AG10803 (cell line): ENCODE data around the gene IFITM1.

ENCODE experiments used
- DNase-seq: peaks from one replicate; pipeline ENCODE4 v3.0.0; 2010; ENCODE audit warnings: low read depth
- H3K4me3 ChIP-seq: 2 replicates; pipeline ENCODE4 v1.5.1; 2011; ENCODE audit warnings: mild to moderate bottlenecking, low read length, control low read depth
- CTCF ChIP-seq: conservative IDR thresholded peaks from 2 replicates; pipeline ENCODE4 v1.5.1; 2011; ENCODE audit warnings: mild to moderate bottlenecking, low read length, control low read depth, inconsistent platforms

IFITM1 gene

GRCh38 chr11:353179-353873, 39.5 kb downstream of the IFITM1 start:
- peak; percentile 87 for DNase-seq
- no peak for TF ChIP-seq CTCF
- H3K4me3 ChIP-seq, result peak overlapping the region; percentile 17

DNA sequence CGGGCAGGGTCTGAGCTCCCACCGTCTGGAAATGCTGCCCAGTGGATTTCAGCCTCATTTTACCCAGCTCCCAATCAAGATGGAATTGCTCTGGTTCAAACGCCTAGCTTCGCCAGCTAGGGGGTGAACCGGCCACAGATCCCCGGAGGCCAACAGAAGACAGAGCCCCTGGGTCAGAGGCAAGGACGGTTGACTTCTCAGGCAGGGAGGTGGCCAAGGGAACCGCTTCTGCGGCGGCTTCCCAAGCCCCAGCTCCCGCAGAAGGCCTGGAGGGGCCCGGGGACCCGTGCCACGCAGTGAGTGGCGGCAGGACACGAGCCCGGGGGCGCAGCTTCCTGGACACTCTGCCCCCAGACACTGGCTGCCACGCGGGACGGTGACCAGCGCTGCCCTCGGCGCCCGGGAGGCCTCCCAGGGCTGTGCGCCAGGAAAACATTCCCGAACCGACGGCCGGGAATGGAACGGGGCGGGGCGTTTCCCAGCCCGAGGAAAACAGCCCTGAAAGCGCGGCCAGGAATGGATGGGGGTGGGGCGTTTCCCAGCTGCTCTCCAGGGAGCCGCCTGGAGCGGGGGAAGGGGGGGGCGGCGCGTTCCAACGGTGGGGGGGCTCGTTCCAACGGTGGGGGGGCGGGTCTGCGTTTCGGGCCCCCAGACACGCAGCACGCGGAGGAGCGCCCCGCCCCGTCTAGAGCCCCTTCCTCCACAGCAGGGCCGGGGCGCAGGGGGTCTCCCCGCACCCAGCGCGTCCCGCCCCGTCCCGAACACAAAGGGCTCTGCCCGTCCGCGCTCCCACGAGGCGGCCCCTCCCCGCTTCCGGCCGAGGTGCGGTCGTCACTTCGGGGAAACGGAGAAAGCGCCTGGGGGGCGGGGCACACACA, 42.0 kb downstream of the IFITM1 start:
- H3K4me3 ChIP-seq, result peak overlapping the region; percentile 51
- DNase-seq, result peak; percentile 98
- TF ChIP-seq CTCF, result no peak

DNA sequence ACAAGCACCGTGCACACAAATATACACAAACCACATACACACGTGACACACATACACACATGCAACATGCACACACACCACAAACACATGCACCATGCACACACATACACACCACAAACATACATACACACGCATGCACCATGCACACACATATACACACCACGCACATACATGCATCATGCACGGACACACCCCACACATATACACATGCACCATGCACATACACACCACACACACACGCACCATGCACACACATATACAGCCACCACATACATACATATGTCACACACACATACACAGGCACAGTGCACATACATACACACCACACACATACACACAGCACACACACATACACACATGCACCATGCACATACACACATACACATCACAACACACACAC, 42.8 kb downstream of the IFITM1 start:
- no peak overlapping the region for H3K4me3 ChIP-seq
- no peak for DNase-seq
- no peak for TF ChIP-seq CTCF

- no peak for TF ChIP-seq CTCF
- no peak for DNase-seq
- H3K4me3 ChIP-seq, result no peak overlapping the region
These were observed 43.7 kb downstream of the IFITM1 start for GRCh38 chr11:357582-357981.

GRCh38 chr11:358129-358800, 44.4 kb downstream of the IFITM1 start:
- DNase-seq, result no peak
- no peak overlapping the region for H3K4me3 ChIP-seq
- no peak for TF ChIP-seq CTCF

DNA sequence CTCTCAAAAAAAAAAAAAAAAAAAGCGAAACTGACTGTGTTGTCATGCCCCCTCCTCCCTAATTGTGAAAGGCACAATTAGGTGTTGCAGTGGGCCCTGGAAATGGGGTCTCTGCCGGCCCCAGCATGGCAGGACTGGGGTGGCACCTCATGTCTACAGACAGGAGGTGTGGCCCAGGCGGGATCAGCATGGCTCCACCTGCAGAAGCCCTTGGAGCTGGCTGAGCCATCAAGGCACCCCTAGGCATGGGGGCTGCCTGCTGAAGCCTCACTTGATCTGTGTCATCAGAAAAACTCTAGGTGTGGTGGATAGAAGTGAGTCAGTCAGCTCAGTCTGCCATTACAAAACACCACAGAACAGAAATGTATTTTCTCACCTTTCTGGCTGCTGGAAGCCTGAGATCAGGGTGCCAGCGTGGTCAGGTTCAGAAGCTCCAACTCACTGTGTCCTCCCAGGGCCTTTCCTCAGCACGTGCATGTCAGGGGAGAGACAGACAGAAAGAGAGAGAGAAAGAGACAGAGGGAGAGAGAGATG, 45.4 kb downstream of the IFITM1 start:
- no peak for TF ChIP-seq CTCF
- H3K4me3 ChIP-seq, result no peak overlapping the region
- DNase-seq, result no peak
